HG03575 (cell line): ENCODE measurements around the gene SPDYE1.
A peak's percentile ranks its signal among the peaks of the same experiment; 100 is the strongest.
"Not testable (repeated sequence)": the region's sequence is repeated elsewhere in the genome, so short reads cannot be mapped to it uniquely, and the experiment has no call there.

ENCODE experiments used
- ATAC-seq: cut with Tn5 transposase; IDR thresholded peaks from one replicate; pipeline ENCODE4 v1.9.1; 2021; ENCODE audit not compliant: unreplicated experiment, insufficient number of reproducible peaks, low FRiP score; ENCODE audit errors: extremely low read depth

Gene SPDYE1

DNA sequence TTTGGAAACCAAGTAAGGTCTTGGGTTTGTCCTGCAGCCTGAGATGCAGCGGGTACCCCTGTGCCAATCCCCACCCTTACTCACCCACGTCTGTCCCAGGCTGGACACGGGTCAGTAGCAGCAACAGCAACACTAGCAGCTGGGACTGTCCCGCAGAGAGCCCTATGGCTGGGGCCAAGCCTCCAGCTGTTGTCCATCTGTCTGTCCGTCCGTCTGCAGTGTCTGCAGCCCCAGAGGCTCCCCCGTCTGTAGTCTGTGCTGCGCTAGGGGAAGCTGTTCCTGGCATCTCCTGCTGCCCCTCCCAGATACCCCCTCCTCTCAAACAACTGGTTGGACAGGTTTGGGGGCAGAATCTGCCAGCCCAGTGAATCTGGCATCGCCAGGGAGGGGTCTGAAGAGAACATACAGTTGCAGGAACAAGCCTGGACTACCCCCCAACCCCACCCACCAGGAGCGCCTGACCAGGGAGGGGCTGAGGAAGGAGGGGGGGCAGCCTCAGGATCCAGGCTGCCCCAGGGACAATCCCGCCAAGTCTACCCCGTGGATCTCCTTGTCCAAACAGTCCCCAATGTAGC, 7.6 kb upstream of the SPDYE1 start:
- ATAC-seq: not testable (repeated sequence)

DNA sequence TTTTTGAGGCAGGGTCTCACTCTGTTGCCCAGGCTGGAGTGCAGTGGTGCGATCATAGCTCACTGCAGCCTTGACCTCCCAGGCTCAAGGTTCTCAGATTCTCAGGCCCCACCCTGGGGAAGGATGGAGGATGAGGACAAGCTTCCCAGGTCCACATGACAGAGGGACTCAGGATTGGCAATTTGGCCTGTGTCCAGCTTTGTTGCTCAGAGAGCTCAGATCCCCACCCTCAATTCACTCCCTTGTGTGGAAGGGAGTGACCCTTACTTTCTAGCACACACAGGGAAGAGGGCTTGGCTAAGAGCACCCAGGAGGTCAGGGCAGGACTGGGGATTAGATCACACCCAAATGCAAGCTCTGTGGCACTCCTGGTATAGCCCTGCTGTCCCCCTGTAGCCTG, 6.9 kb upstream of the SPDYE1 start:
- not testable (repeated sequence) for ATAC-seq

GRCh38 chr7:43992896-43993295, 4.8 kb upstream of the SPDYE1 start:
- ATAC-seq: peak; percentile 72

GRCh38 chr7:43994681-43995080, 3.0 kb upstream of the SPDYE1 start:
- not testable (repeated sequence) for ATAC-seq

DNA sequence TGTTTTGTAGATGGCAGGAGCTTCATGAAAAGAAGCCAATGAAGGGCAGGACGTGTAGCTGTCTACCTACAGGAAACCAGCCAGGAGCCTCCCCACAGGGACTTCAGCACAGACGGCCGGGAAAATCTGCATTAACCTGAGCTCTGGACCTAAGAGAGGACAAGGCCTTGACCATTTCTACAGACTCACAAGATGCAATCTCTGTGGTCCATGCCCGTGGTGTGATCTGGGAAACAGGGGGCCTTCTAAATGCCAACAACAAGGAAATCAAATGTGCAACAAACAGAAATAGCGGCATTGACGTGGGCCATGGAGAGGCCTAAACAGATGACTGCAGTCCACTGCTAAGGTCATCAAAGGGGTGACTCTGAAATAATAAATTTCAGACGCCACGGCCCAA, 14.4 kb downstream of the SPDYE1 start:
- not testable (repeated sequence) for ATAC-seq

DNA sequence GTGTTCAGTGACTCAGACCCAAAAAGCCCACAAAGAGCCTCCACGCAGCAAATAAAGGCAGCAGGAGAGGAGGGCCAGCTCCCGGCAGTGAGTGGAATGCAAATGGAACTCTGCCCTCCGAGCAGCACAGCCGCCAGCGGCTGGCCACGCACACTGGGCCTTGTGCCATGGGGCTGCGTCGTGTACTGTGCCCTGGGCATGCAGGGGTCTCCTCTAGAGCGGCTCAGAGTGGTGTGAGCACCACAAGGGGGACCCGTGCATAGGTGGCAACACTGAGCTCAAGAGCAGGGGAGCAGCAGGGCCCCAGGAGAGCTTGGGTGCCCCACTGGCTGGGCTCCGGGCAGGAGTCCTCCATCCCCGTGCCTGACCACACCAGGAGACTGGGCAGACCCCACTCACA, 17.4 kb downstream of the SPDYE1 start:
- not testable (repeated sequence) for ATAC-seq

- peak; percentile 81 for ATAC-seq
Observed at GRCh38 chr7:44018857-44019807, 21.4 kb downstream of the SPDYE1 start.

GRCh38 chr7:44019825-44020224, 22.1 kb downstream of the SPDYE1 start:
- ATAC-seq: not testable (repeated sequence)

DNA sequence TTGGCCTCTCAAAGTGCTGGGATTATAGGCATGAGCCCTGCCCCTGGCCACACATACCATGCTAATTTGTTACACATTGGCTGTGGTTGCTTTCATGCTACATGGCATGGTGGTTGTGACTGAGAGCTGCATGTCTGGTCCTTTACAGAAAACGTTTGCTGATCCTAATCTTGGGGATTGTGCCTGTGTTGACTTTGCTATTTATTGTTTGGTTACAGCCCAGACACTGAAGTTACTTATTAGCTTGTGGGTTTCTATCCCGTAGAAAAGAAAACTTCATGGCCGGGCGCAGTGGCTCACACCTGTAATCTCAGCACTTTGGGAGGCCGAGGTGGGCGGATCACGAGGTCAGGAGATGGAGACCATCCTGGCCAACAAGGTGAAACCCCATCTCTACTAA, 24.4 kb downstream of the SPDYE1 start:
- ATAC-seq: not testable (repeated sequence)

DNA sequence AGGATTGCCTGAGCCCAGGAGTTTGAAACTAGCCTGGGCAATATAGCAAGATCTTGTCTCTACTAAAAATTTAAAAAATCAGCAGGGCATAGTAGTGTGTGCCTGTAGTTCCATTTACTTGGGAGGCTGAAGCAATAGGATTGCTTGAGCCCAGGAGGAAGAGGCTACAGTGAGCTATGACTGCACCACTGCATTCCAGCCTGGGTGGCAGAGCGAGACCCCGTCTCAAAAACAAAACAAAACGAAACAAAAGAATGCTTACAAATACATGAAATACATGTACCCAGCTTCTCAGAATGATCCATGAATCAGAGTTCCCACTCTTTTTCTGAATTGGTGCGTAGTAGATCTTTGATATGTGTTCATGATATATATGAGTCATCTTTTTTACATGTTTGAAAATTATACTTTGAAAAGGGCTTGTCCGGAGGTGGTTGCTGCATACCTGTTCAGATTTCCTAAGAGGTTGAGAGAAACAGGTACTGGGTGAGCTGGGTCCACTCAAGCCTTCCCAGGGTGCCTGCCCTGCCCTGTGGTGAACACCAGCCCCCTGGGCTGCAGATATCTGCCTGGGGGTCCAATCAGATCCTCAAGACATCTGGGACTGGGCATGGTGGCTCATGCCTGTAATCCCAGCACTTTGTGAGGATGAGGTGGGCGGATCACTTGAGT, 25.2 kb downstream of the SPDYE1 start:
- ATAC-seq: not testable (repeated sequence)

DNA sequence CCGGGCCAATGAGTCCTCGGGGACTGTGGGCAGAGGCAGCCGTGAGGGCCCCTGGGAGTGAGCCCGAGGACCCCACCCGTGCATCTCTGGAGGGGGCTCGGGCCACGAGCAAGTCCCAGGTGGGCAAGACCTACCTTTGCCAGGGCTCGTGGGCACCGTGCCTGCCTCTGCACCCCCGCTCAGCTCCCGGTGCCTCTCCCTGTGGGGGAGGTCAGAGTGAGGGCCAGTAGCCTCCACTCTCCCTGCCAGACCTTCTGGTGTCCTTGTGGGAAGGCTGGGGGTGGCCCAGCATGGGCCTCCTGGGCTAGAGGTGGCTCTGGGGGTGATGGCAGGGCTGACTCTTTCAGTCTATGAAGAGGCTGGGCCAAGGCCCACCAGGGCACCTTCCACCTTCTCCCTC, 31.7 kb downstream of the SPDYE1 start:
- not testable (repeated sequence) for ATAC-seq

- not testable (repeated sequence) for ATAC-seq
Observed at GRCh38 chr7:44030029-44030428, 32.3 kb downstream of the SPDYE1 start.

DNA sequence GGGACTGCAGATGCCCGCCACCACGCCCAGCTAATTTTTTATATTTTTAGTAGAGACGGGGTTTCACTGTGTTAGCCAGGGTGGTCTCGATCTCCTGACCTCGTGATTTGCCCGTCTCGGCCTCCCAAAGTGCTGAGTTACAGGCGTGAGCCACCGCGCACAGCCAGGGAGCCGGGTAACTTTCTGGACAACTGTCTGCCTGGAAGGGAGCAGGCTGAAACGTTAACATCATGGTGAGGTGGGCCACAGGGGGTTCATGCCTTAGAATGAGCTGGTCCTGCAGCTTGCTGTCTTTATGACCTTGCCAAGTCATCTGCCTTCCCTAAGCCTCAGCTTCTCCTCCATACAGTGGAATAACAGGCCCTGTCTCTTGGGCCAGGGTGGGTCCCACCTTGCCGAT, 33.6 kb downstream of the SPDYE1 start:
- ATAC-seq: not testable (repeated sequence)

- ATAC-seq: not testable (repeated sequence)
Observed at GRCh38 chr7:44032031-44032430, 34.3 kb downstream of the SPDYE1 start.

- not testable (repeated sequence) for ATAC-seq
Observed at GRCh38 chr7:44033971-44034844, 36.5 kb downstream of the SPDYE1 start.

DNA sequence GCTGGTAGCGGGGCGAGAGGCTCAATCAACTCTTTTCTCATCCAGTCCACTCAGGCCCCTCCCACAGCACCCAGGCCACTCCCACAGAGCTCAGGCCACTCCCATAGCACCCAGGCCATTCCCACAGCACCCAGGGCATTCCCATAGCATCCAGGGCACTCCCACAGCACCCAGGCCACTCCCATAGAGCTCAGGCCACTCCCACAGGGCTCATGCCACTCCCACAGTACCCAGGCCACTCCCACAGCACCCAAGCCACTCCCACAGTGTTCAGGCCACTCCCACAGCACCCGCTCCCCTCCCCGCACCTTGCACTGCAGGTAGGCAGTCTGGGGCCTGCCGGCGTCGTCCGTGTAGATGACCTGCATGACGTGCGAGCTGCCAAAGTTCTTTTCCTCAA, 38.7 kb downstream of the SPDYE1 start:
- ATAC-seq: not testable (repeated sequence)

- not testable (repeated sequence) for ATAC-seq
Observed at GRCh38 chr7:44037951-44038350, 40.3 kb downstream of the SPDYE1 start.

GRCh38 chr7:44038553-44038952, 40.9 kb downstream of the SPDYE1 start:
- not testable (repeated sequence) for ATAC-seq
